K562 (cell line): ENCODE results near the gene APC2. TPM values are rescaled to one million over a fixed set of nuclear protein-coding genes. Genes with fewer than 3 reads are reported as not detected.

Experiments used
- ARHGAP35 ChIP-seq: fragments of 450-650 bp; IDR thresholded peaks from 2 replicates; pipeline ENCODE4 v1.6.1; 2018; ENCODE audit not compliant: partially characterized antibody
- JUND ChIP-seq, 2 experiments: IDR thresholded peaks; 2 replicates in 1 of 2; 3 replicates in 1 of 2; pipeline ENCODE4 v1.6.1; 2011; ENCODE audit warnings: borderline replicate concordance in 2 of 2, low read depth in 2 of 2, low read length in 2 of 2, improper control_type of control experiment in 1 of 2, missing biosample characterization in 1 of 2, missing genetic modification characterization in 1 of 2, missing genetic modification reagents in 1 of 2
- KDM5B ChIP-seq: fragments of 200-600 bp; sonication (generic); IDR thresholded peaks from 2 replicates; pipeline ENCODE4 v1.6.1; 2012; ENCODE audit warnings: low read depth, mild to moderate bottlenecking, moderate library complexity, low read length, control low read depth, inconsistent platforms; ENCODE audit not compliant: insufficient replicate concordance
- POLR2H ChIP-seq: IDR thresholded peaks from 2 replicates; pipeline ENCODE4 v1.6.1; 2016; ENCODE audit warnings: missing genetic modification characterization, low read depth, mild to moderate bottlenecking, control low read depth, missing compliant biosample characterization, moderate library complexity
- RFX1 ChIP-seq: fragments of 450-650 bp; IDR thresholded peaks from 2 replicates; pipeline ENCODE4 v1.6.1; 2016; ENCODE audit warnings: mild to moderate bottlenecking, moderate library complexity
- SPI1 ChIP-seq: IDR thresholded peaks from 2 replicates; pipeline ENCODE4 v1.6.1; 2011; ENCODE audit warnings: low read depth, low read length, control low read depth, borderline replicate concordance
- TAF1 ChIP-seq: IDR thresholded peaks from 2 replicates; pipeline ENCODE4 v1.6.1; 2011; ENCODE audit warnings: mild to moderate bottlenecking, low read length, moderate library complexity; ENCODE audit not compliant: insufficient read depth, control insufficient read depth, severe bottlenecking; ENCODE audit errors: extremely low read depth
- TCF7L2 ChIP-seq: fragments of 150-350 bp; IDR thresholded peaks from 2 replicates; pipeline ENCODE4 v1.6.1; 2016; ENCODE audit warnings: low read depth, mild to moderate bottlenecking, low read length, moderate library complexity
- TEAD1 ChIP-seq, 2 experiments: fragments of 450-650 bp in 1 of 2; sonication (generic) in 1 of 2; formaldehyde crosslinking; IDR thresholded peaks; 2 replicates each; pipeline versions ENCODE4 v1.4.0 to v1.8.0; 2020 to 2022; ENCODE audit warnings: mild to moderate bottlenecking in 2 of 2, missing genetic modification reagents in 1 of 2
- WHSC1 ChIP-seq: IDR thresholded peaks from one replicate; pipeline ENCODE4 v1.6.1; 2012; ENCODE audit warnings: low read length, control low read depth, inconsistent platforms
- ZC3H8 ChIP-seq: fragments of 450-650 bp; IDR thresholded peaks from 2 replicates; pipeline ENCODE4 v1.6.1; 2017
- ZNF134 ChIP-seq: fragments of 250-450 bp; sonication (Bioruptor Pico); conservative IDR thresholded peaks from 2 replicates; pipeline ENCODE4 v1.4.0; 2020
- ZNF384 ChIP-seq: IDR thresholded peaks from 2 replicates; pipeline ENCODE4 v1.6.1; 2012; ENCODE audit warnings: low read depth, low read length, improper control_type of control experiment
- ZNF431 ChIP-seq: sonication (generic); formaldehyde crosslinking; IDR thresholded peaks from 2 replicates; pipeline ENCODE4 v1.8.0; 2022; ENCODE audit warnings: mild to moderate bottlenecking, missing genetic modification reagents
- ZNF717 ChIP-seq: fragments of 250-450 bp; sonication (Bioruptor Pico); IDR thresholded peaks from 2 replicates; pipeline ENCODE4 v1.5.0; 2021
- polyA plus RNA-seq, 8 experiments: library from polyadenylated mRNA; depleted of rRNA in 4 of 8; stranded (reverse) in 5 of 8; unstranded in 3 of 8; fragments of >200 nt; fragmentation: Nextera tagmentation in 2 of 8; fragmentation: Illumina TruSeq in 1 of 8; extraction: Ambion mirVana in 2 of 8; extraction: Trizol in 1 of 8; gene quantifications; 2 replicates each; pipeline versions ENCODE4 v1.2.1 to v1.2.3, GENCODE V29; 2011 to 2014; ENCODE audit warnings: inconsistent platforms in 1 of 8, missing spikeins in 1 of 8
- total RNA-seq, 7 experiments: library from RNA; depleted of rRNA in 6 of 7; stranded (reverse); fragments of >200 nt in 6 of 7; fragmentation: Illumina TruSeq in 2 of 7; extraction: Trizol in 2 of 7; gene quantifications; 2 replicates each; pipeline versions ENCODE4 v1.2.1 to v1.2.3, GENCODE V29; 2011 to 2021; ENCODE audit warnings: low replicate concordance in 1 of 7
- TF ChIP-seq, protein P1 (sequence below): sonication (generic); formaldehyde crosslinking; IDR thresholded peaks from 2 replicates; pipeline ENCODE4 v1.5.0; 2020; ENCODE audit warnings: missing genetic modification reagents
- TF ChIP-seq, protein P2 (sequence below): fragments of 250-450 bp; sonication (Bioruptor Pico); IDR thresholded peaks from 2 replicates; pipeline ENCODE4 v1.4.0; 2020
- TF ChIP-seq, protein P3 (sequence below): fragments of 250-450 bp; sonication (Bioruptor Pico); IDR thresholded peaks from 2 replicates; pipeline ENCODE4 v1.5.1; 2021; ENCODE audit warnings: mild to moderate bottlenecking
- TF ChIP-seq, protein P4 (sequence below): sonication (generic); IDR thresholded peaks from 2 replicates; pipeline ENCODE4 v1.6.1; 2016

The APC2 gene
- total and polyA plus RNA-seq, 9 of the 15 experiments (the other 6 are each of a cell fraction or from before 2014, with no cell fraction given), result 0.01 to 0.40 (median 0.05) TPM; not detected in 3

DNA sequence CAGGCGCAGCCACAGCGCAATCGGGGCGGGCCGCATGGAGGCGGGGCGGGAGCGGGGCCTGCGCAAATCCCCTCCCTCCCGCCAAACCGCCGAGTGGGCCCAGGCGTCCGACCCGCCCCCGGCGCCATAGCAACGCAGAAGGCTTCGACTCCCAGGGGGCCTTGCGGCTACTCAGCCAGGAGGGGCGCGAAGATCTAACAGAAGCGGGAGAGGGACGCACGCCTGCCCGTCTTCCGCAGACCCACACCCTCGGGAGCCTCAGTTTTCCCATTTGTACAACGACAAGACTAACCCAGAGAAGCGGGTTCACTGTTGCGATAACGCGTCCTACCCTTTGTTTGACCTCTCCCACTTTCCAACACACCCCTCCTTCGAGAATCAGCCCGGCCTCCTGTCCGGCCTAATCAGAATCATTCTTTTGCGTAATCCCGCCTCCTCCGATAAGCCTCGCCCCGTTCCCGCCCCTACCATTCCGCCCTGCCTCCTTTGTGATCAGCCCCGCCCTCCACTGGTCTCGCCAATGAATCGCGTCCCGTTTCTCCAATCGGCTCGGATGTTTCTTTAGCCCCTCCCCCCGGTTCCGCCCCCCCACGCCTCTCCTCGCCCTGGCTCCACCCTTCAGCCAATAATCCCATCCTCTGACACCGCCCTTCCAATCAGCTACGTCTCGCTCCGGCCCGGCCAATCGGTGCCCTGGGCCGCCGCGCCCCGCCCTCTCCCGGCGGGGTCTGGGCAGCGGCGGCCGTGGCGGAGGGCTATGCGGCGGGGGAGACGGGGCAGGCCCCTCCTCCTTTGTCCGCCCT, 40.6 kb downstream of the APC2 start, which contains the start of gene PCSK4 (continued):
- no peak; the same call in 1 of the 2 replicates for TF ChIP-seq JUND (IDR thresholded peaks at IDR 0.05; ENCODE audit: borderline replicate concordance, low read depth, low read length)
- 0 out of 3 replicates have a peak, but pooled peaks have one; percentile 19 for TF ChIP-seq JUND (tag; IDR thresholded peaks at IDR 0.05; ENCODE audit: borderline replicate concordance, low read depth, low read length)
- TF ChIP-seq, protein P1, sequence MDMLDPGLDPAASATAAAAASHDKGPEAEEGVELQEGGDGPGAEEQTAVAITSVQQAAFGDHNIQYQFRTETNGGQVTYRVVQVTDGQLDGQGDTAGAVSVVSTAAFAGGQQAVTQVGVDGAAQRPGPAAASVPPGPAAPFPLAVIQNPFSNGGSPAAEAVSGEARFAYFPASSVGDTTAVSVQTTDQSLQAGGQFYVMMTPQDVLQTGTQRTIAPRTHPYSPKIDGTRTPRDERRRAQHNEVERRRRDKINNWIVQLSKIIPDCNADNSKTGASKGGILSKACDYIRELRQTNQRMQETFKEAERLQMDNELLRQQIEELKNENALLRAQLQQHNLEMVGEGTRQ (CRISPR knock-in tag), result no peak
- no peak for TF ChIP-seq ZNF717
- TF ChIP-seq KDM5B, result no peak
- TF ChIP-seq ZNF431, result no peak
- TF ChIP-seq TAF1, result peak; percentile 54
- TF ChIP-seq WHSC1, result no peak
- TF ChIP-seq RFX1, result peak; percentile 98
- TF ChIP-seq ARHGAP35, result no peak
- no peak for TF ChIP-seq ZNF134 (CRISPR knock-in tag)
- TF ChIP-seq SPI1, result no peak
- TF ChIP-seq ZC3H8, result no peak
- TF ChIP-seq, protein P2, sequence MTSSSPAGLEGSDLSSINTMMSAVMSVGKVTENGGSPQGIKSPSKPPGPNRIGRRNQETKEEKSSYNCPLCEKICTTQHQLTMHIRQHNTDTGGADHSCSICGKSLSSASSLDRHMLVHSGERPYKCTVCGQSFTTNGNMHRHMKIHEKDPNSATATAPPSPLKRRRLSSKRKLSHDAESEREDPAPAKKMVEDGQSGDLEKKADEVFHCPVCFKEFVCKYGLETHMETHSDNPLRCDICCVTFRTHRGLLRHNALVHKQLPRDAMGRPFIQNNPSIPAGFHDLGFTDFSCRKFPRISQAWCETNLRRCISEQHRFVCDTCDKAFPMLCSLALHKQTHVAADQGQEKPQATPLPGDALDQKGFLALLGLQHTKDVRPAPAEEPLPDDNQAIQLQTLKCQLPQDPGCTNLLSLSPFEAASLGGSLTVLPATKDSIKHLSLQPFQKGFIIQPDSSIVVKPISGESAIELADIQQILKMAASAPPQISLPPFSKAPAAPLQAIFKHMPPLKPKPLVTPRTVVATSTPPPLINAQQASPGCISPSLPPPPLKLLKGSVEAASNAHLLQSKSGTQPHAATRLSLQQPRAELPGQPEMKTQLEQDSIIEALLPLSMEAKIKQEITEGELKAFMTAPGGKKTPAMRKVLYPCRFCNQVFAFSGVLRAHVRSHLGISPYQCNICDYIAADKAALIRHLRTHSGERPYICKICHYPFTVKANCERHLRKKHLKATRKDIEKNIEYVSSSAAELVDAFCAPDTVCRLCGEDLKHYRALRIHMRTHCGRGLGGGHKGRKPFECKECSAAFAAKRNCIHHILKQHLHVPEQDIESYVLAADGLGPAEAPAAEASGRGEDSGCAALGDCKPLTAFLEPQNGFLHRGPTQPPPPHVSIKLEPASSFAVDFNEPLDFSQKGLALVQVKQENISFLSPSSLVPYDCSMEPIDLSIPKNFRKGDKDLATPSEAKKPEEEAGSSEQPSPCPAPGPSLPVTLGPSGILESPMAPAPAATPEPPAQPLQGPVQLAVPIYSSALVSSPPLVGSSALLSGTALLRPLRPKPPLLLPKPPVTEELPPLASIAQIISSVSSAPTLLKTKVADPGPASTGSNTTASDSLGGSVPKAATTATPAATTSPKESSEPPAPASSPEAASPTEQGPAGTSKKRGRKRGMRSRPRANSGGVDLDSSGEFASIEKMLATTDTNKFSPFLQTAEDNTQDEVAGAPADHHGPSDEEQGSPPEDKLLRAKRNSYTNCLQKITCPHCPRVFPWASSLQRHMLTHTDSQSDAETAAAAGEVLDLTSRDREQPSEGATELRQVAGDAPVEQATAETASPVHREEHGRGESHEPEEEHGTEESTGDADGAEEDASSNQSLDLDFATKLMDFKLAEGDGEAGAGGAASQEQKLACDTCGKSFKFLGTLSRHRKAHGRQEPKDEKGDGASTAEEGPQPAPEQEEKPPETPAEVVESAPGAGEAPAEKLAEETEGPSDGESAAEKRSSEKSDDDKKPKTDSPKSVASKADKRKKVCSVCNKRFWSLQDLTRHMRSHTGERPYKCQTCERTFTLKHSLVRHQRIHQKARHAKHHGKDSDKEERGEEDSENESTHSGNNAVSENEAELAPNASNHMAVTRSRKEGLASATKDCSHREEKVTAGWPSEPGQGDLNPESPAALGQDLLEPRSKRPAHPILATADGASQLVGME (CRISPR knock-in tag), result no peak
- no peak for TF ChIP-seq TEAD1 (CRISPR knock-in tag; IDR thresholded peaks at IDR 0.05)
- TF ChIP-seq TCF7L2, result peak; percentile 81
- TF ChIP-seq, protein P3, sequence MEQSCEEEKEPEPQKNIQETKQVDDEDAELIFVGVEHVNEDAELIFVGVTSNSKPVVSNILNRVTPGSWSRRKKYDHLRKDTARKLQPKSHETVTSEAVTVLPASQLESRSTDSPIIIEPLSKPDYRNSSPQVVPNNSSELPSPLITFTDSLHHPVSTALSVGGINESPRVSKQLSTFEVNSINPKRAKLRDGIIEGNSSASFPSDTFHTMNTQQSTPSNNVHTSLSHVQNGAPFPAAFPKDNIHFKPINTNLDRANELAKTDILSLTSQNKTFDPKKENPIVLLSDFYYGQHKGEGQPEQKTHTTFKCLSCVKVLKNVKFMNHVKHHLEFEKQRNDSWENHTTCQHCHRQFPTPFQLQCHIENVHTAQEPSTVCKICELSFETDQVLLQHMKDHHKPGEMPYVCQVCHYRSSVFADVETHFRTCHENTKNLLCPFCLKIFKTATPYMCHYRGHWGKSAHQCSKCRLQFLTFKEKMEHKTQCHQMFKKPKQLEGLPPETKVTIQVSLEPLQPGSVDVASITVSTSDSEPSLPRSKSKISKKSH, result no peak
- TF ChIP-seq, protein P4, sequence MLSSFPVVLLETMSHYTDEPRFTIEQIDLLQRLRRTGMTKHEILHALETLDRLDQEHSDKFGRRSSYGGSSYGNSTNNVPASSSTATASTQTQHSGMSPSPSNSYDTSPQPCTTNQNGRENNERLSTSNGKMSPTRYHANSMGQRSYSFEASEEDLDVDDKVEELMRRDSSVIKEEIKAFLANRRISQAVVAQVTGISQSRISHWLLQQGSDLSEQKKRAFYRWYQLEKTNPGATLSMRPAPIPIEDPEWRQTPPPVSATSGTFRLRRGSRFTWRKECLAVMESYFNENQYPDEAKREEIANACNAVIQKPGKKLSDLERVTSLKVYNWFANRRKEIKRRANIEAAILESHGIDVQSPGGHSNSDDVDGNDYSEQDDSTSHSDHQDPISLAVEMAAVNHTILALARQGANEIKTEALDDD, result no peak
- no peak for TF ChIP-seq ZNF384
- no peak for TF ChIP-seq POLR2H (tag)
